ENCODE data around the gene TREML2.
"Not testable (repeated sequence)": the region's sequence is repeated elsewhere in the genome, so short reads cannot be mapped to it uniquely, and the experiment has no call there.

The TREML2 gene

GRCh38 chr6:41208439-41209106 is 7.6 kb upstream of the TREML2 start:
- DNase-seq: no peak

- no peak for DNase-seq
These were observed 3.2 kb upstream of the TREML2 start for GRCh38 chr6:41204156-41204555.

- no peak for DNase-seq
These were observed 820 bp upstream of the TREML2 start for GRCh38 chr6:41201764-41202173.

GRCh38 chr6:41200296-41200900 is 551 bp downstream of the TREML2 start:
- no peak for DNase-seq

- DNase-seq: no peak
These were observed 1.2 kb downstream of the TREML2 start for GRCh38 chr6:41199552-41200246.

GRCh38 chr6:41197234-41197633 is 3.7 kb downstream of the TREML2 start:
- DNase-seq: no peak

GRCh38 chr6:41194386-41194785 is 6.6 kb downstream of the TREML2 start:
- no peak for DNase-seq

GRCh38 chr6:41193884-41194283 is 7.1 kb downstream of the TREML2 start:
- no peak for DNase-seq

GRCh38 chr6:41193171-41193734 is 7.7 kb downstream of the TREML2 start:
- no peak for DNase-seq

- DNase-seq: no peak
These were observed 9.4 kb downstream of the TREML2 start for GRCh38 chr6:41191569-41191968.

GRCh38 chr6:41190791-41191190 is 10.2 kb downstream of the TREML2 start:
- DNase-seq: no peak

GRCh38 chr6:41189967-41190366 is 11.0 kb downstream of the TREML2 start:
- DNase-seq: no peak

- DNase-seq: not testable (repeated sequence)
These were observed 11.9 kb downstream of the TREML2 start for GRCh38 chr6:41189046-41189445.

- DNase-seq: no peak
These were observed 12.7 kb downstream of the TREML2 start for GRCh38 chr6:41187924-41188886.

GRCh38 chr6:41186031-41186562 is 14.9 kb downstream of the TREML2 start:
- no peak for DNase-seq

- no peak for DNase-seq
These were observed 16.2 kb downstream of the TREML2 start for GRCh38 chr6:41184761-41185160.

- no peak for DNase-seq
These were observed 18.6 kb downstream of the TREML2 start for GRCh38 chr6:41182069-41183034.

GRCh38 chr6:41181566-41181965 is 19.4 kb downstream of the TREML2 start:
- no peak for DNase-seq

- DNase-seq: no peak
These were observed 21.8 kb downstream of the TREML2 start for GRCh38 chr6:41179163-41179562.

- DNase-seq: no peak
These were observed 23.3 kb downstream of the TREML2 start for GRCh38 chr6:41177695-41178094.

GRCh38 chr6:41177287-41177686 is 23.7 kb downstream of the TREML2 start:
- no peak for DNase-seq
